HL-60/S4 (cell line): ENCODE measurements around the gene GPR50.

Experiments used
- in situ Hi-C: fragments of 300-500 bp; cut with MboI; formaldehyde crosslinking; loops from 2 replicates; pipeline ENCODE4 v1.14.3; 2022; ENCODE audit warnings: low sequenced_read_pairs

GPR50 gene

GRCh38 chrX:151225843-151226242 lies 49.5 kb downstream of the GPR50 start:
- in situ Hi-C loops = no loop called here

DNA sequence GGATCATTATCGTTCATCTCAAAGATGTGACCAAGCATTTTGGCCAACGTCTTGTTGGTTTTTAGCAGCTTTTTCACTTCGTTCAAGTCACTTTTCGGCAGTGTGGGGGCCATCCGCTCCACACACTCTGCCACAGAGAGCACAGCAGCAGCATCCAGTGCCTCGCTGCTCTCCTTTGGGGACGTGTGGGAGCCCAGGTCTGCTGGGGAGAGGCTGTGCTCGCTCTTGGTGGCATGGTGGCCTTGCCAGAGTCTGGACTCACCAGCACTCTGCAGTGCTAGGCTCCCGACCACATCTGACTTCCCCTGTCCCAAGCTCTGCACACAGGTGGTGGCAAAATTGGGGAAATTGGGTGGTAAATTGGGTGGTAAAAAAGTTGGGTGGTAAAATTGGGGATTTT lies 50.6 kb downstream of the GPR50 start:
- in situ Hi-C loops = no loop called here

GRCh38 chrX:151227627-151228026 lies 51.2 kb downstream of the GPR50 start:
- in situ Hi-C loops = no loop called here

GRCh38 chrX:151228935-151229334 lies 52.6 kb downstream of the GPR50 start:
- in situ Hi-C loops = no loop called here
